NT2/D1 (cell line): ENCODE data around the gene FRAS1.

Source experiments
- SUZ12 ChIP-seq: IDR thresholded peaks from 2 replicates; pipeline ENCODE4 v1.6.1; 2011; ENCODE audit not compliant: insufficient read length, insufficient read depth; ENCODE audit errors: extremely low read depth
- YY1 ChIP-seq: IDR thresholded peaks from 2 replicates; pipeline ENCODE4 v1.6.1; 2011; ENCODE audit not compliant: insufficient read length, insufficient read depth
- ZNF274 ChIP-seq: IDR thresholded peaks from 2 replicates; pipeline ENCODE4 v1.6.1; 2011; ENCODE audit warnings: mild to moderate bottlenecking, low read depth, low read length

GRCh38 chr4:78484574-78484973, 427.5 kb downstream of the FRAS1 start:
- no peak for TF ChIP-seq YY1
- TF ChIP-seq ZNF274, result no peak
- TF ChIP-seq SUZ12, result no peak
